Measurements from ENCODE around the gene SMIM41.

DNA sequence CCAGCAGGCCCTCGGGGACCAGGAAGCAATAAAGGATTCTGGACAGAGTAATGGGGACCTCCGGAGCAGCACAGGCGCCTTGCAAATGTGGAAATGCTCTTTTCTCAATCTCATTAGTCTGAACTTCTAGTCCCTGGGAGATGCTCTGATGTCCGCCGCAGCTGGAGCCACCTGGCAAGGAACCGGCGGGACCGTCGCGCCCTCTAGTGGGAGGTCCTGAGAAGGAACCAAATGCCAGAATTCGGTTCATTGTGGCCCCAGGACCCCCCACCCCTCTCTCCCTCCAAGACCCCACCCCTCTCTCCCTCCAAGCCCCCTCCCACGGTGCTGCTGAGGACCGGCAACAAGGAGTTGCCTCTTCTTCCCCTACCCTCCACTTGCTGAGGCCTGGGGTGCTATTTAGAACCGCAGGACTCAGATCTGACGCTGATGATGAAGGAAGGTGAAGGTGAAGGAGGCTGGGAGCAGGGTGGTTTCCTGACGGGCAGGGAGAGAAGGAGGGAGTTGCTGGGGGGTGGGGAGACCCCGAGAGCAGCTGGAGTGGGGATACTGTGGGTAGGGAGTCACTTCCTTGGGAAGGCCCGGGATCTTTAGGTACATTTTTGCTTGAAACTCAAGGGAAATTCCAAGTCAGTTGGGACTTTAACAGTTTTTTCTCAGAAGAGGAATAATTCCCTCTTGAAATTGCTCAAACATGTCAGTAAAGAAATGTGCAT lies 42.5 kb downstream of the SMIM41 start:
- TF ChIP-seq POLR2A (IDR thresholded peaks at IDR 0.05) (no peak), EP300 (IDR thresholded peaks at IDR 0.05) (no peak)
- TF ChIP-seq, protein P1, sequence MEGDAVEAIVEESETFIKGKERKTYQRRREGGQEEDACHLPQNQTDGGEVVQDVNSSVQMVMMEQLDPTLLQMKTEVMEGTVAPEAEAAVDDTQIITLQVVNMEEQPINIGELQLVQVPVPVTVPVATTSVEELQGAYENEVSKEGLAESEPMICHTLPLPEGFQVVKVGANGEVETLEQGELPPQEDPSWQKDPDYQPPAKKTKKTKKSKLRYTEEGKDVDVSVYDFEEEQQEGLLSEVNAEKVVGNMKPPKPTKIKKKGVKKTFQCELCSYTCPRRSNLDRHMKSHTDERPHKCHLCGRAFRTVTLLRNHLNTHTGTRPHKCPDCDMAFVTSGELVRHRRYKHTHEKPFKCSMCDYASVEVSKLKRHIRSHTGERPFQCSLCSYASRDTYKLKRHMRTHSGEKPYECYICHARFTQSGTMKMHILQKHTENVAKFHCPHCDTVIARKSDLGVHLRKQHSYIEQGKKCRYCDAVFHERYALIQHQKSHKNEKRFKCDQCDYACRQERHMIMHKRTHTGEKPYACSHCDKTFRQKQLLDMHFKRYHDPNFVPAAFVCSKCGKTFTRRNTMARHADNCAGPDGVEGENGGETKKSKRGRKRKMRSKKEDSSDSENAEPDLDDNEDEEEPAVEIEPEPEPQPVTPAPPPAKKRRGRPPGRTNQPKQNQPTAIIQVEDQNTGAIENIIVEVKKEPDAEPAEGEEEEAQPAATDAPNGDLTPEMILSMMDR (IDR thresholded peaks at IDR 0.05), result peak; percentile 40 to 80 (median 56)
